Left kidney (tissue), 2 donors: ENCODE measurements around the gene PMP22. TPM values are rescaled to one million over a fixed set of nuclear protein-coding genes. Genes with fewer than 3 reads are reported as not detected.
A peak's percentile ranks its signal among the peaks of the same experiment; 100 is the strongest.
"Not testable (repeated sequence)": the region's sequence is repeated elsewhere in the genome, so short reads cannot be mapped to it uniquely, and the experiment has no call there.

ENCODE experiments used
- DNase-seq: peaks from one replicate; pipeline ENCODE4 v3.0.0-alpha.2; 2013
- polyA plus RNA-seq: library from polyadenylated mRNA; unstranded; fragments of 120-200 nt; gene quantifications from one replicate; pipeline ENCODE4 v1.2.1, GENCODE V29; 2013; ENCODE audit not compliant: insufficient read length

Gene PMP22
- polyA plus RNA-seq, 1 donor, result 55.4 TPM

- DNase-seq, result peak; percentile 70
Observed at GRCh38 chr17:15257258-15257788, 7.8 kb downstream of the PMP22 start.

GRCh38 chr17:15256689-15257088 lies 8.4 kb downstream of the PMP22 start:
- no peak for DNase-seq

- no peak for DNase-seq
Observed at GRCh38 chr17:15255713-15256454, 9.2 kb downstream of the PMP22 start.

- DNase-seq, result no peak
Observed at GRCh38 chr17:15250135-15250860, 14.8 kb downstream of the PMP22 start.

- DNase-seq, result no peak
Observed at GRCh38 chr17:15249487-15249886, 15.6 kb downstream of the PMP22 start.

- DNase-seq, result no peak
Observed at GRCh38 chr17:15247891-15248529, 17.1 kb downstream of the PMP22 start.

- no peak for DNase-seq
Observed at GRCh38 chr17:15245054-15245453, 20.1 kb downstream of the PMP22 start.

- DNase-seq, result no peak
Observed at GRCh38 chr17:15240644-15241043, 24.5 kb downstream of the PMP22 start.

GRCh38 chr17:15239491-15239890 lies 25.6 kb downstream of the PMP22 start:
- no peak for DNase-seq

GRCh38 chr17:15238676-15239422 lies 26.3 kb downstream of the PMP22 start:
- no peak for DNase-seq

- DNase-seq, result no peak
Observed at GRCh38 chr17:15238057-15238456, 27.1 kb downstream of the PMP22 start.

- no peak for DNase-seq
Observed at GRCh38 chr17:15237106-15237425, 28.1 kb downstream of the PMP22 start.

- no peak for DNase-seq
Observed at GRCh38 chr17:15236281-15237105, 28.6 kb downstream of the PMP22 start.

- no peak for DNase-seq
Observed at GRCh38 chr17:15233971-15234370, 31.2 kb downstream of the PMP22 start.

- DNase-seq, result no peak
Observed at GRCh38 chr17:15233022-15233805, 31.9 kb downstream of the PMP22 start.

- DNase-seq, result no peak
Observed at GRCh38 chr17:15232517-15232915, 32.6 kb downstream of the PMP22 start.

GRCh38 chr17:15231851-15232516 lies 33.1 kb downstream of the PMP22 start:
- no peak for DNase-seq

- no peak for DNase-seq
Observed at GRCh38 chr17:15230866-15231265, 34.3 kb downstream of the PMP22 start.

- not testable (repeated sequence) for DNase-seq
Observed at GRCh38 chr17:15221827-15222226, 43.3 kb downstream of the PMP22 start.

- DNase-seq, result no peak
Observed at GRCh38 chr17:15220785-15221184, 44.3 kb downstream of the PMP22 start.
